Transverse colon (tissue), 4 donors: ENCODE data around the gene CCDC61.

Experiments
- POLR2AphosphoS5 ChIP-seq, 3 donors: sonication (generic); formaldehyde crosslinking; IDR thresholded peaks; one replicate each; pipeline ENCODE4 v1.6.1; 2016; ENCODE audit warnings: antibody characterized with exemption in 3 of 3
- TF ChIP-seq, protein P1 (sequence below), 5 experiments: fragments of 200-600 bp in 3 of 5; fragments of 450-650 bp in 2 of 5; sonication (generic) in 3 of 5; IDR thresholded peaks; 1 replicate in 2 of 5; 2 replicates in 3 of 5; pipeline ENCODE4 v1.5.1; 2016 to 2017; ENCODE audit warnings: antibody characterized with exemption in 5 of 5, inconsistent platforms in 3 of 5, mild to moderate bottlenecking in 2 of 5, moderate library complexity in 1 of 5

DNA sequence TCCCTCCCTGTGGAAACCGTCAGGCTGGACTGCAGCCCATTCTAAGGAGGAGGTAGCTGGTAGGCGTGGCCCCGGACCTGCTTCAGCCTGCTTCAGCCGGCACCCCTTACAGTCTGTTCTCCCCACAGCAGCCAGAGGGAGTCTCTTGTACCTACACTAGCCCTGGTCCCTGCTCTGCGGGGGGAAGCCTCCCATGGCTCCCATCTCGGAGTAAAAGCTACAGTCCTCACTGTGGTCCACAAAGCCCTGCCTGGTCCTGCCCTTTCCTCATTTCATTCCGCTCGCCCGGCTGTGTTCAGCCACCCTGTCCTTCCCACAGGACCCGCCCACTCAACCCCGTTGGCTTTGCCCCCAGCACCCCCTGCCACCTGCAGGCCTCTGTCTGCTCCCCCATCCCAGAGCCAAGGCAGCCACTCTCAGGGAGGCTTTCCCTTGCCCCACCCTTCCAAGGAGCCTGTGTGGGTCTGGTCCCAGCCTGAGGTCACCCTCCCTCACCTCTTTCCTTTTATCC is 26.3 kb downstream of the CCDC61 start:
- TF ChIP-seq, protein P1, sequence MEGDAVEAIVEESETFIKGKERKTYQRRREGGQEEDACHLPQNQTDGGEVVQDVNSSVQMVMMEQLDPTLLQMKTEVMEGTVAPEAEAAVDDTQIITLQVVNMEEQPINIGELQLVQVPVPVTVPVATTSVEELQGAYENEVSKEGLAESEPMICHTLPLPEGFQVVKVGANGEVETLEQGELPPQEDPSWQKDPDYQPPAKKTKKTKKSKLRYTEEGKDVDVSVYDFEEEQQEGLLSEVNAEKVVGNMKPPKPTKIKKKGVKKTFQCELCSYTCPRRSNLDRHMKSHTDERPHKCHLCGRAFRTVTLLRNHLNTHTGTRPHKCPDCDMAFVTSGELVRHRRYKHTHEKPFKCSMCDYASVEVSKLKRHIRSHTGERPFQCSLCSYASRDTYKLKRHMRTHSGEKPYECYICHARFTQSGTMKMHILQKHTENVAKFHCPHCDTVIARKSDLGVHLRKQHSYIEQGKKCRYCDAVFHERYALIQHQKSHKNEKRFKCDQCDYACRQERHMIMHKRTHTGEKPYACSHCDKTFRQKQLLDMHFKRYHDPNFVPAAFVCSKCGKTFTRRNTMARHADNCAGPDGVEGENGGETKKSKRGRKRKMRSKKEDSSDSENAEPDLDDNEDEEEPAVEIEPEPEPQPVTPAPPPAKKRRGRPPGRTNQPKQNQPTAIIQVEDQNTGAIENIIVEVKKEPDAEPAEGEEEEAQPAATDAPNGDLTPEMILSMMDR (IDR thresholded peaks at IDR 0.05) = no peak
- no peak for TF ChIP-seq POLR2AphosphoS5 (IDR thresholded peaks at IDR 0.05)
